Measurements from ENCODE around the gene PFKM.

GRCh38 chr12:48151103-48151771 is 32.1 kb downstream of the PFKM start:
- TF ChIP-seq CTCF (IDR thresholded peaks at IDR 0.05) (no peak), POLR2A (IDR thresholded peaks at IDR 0.05) (no peak)

All from testis (tissue), 2 donors.